GM23338 (cell line): ENCODE data around the gene HLX. TPM values are rescaled to one million over a fixed set of nuclear protein-coding genes. Genes with fewer than 3 reads are reported as not detected.

Experiments
- ATAC-seq: fragments of 200-7000 bp; cut with Tn5 transposase; 3 replicates; pipeline ENCODE4 v1.9.1; 2020
- DNase-seq: peaks from one replicate; pipeline ENCODE4 v3.0.0-alpha.2; 2015; ENCODE audit warnings: low spot score
- H2AFZ ChIP-seq: fragments of 200-600 bp; sonication (generic); 2 replicates; pipeline ENCODE4 v1.8.0; 2016; ENCODE audit warnings: antibody characterized with exemption, mild to moderate bottlenecking, moderate library complexity
- H3F3A ChIP-seq: fragments of 200-600 bp; sonication (generic); replicated peaks from 2 replicates; pipeline ENCODE4 v1.8.0; 2017; ENCODE audit warnings: antibody characterized with exemption, mixed run types, low read depth
- H3K27ac ChIP-seq: fragments of 200-600 bp; sonication (generic); 2 replicates; pipeline ENCODE4 v1.6.1; 2016; ENCODE audit warnings: low read depth
- H3K27me3 ChIP-seq: fragments of 200-600 bp; sonication (generic); 2 replicates; pipeline ENCODE4 v1.8.0; 2016; ENCODE audit warnings: mild to moderate bottlenecking, mixed run types, moderate library complexity; ENCODE audit not compliant: insufficient read depth
- H3K36me3 ChIP-seq: fragments of 200-600 bp; sonication (generic); 2 replicates; pipeline ENCODE4 v1.8.0; 2016; ENCODE audit warnings: mild to moderate bottlenecking; ENCODE audit not compliant: insufficient read depth
- H3K4me1 ChIP-seq: fragments of 200-600 bp; sonication (generic); 2 replicates; pipeline ENCODE4 v1.8.0; 2016; ENCODE audit warnings: mild to moderate bottlenecking, moderate library complexity; ENCODE audit not compliant: insufficient read depth
- H3K4me2 ChIP-seq: fragments of 200-600 bp; sonication (generic); 2 replicates; pipeline ENCODE4 v1.7.1; 2017; ENCODE audit warnings: mixed run types
- H3K4me3 ChIP-seq: fragments of 200-600 bp; sonication (generic); 2 replicates; pipeline ENCODE4 v1.6.1; 2016; ENCODE audit warnings: mixed run types
- H3K79me2 ChIP-seq: fragments of 200-600 bp; sonication (generic); replicated peaks from 2 replicates; pipeline ENCODE4 v1.8.0; 2017; ENCODE audit warnings: mild to moderate bottlenecking; ENCODE audit not compliant: insufficient read depth
- H3K9me2 ChIP-seq: fragments of 200-600 bp; sonication (generic); 2 replicates; pipeline ENCODE4 v1.8.0; 2017; ENCODE audit not compliant: insufficient read depth
- H4K20me1 ChIP-seq: fragments of 200-600 bp; sonication (generic); replicated peaks from 2 replicates; pipeline ENCODE4 v1.8.0; 2017; ENCODE audit warnings: mild to moderate bottlenecking; ENCODE audit not compliant: insufficient read depth
- H3K27ac Mint-ChIP-seq: 2 replicates; pipeline ENCODE4 v1.8.0; 2020; ENCODE audit warnings: inconsistent platforms, mild to moderate bottlenecking, moderate library complexity, mixed read lengths
- H3K27me3 Mint-ChIP-seq: 3 replicates; pipeline ENCODE4 v1.8.0; 2022; ENCODE audit warnings: low read depth, mild to moderate bottlenecking, moderate library complexity, mixed read lengths, inconsistent platforms; ENCODE audit not compliant: insufficient read depth, poor library complexity
- H3K36me3 Mint-ChIP-seq: 3 replicates; pipeline ENCODE4 v1.8.0; 2021; ENCODE audit warnings: low read depth, mild to moderate bottlenecking, inconsistent platforms, moderate library complexity, mixed read lengths
- H3K4me1 Mint-ChIP-seq: 3 replicates; pipeline ENCODE4 v1.8.0; 2020; ENCODE audit warnings: mild to moderate bottlenecking, inconsistent platforms, mixed read lengths
- H3K4me3 Mint-ChIP-seq: 3 replicates; pipeline ENCODE4 v1.8.0; 2021; ENCODE audit warnings: moderate library complexity, mild to moderate bottlenecking, inconsistent platforms, mixed read lengths
- H3K9me3 Mint-ChIP-seq: 3 replicates; pipeline ENCODE4 v1.8.0; 2020; ENCODE audit warnings: moderate library complexity, mild to moderate bottlenecking, inconsistent platforms, mixed read lengths
- CREB1 ChIP-seq: fragments of 250-450 bp; sonication (Bioruptor Pico); IDR thresholded peaks from 2 replicates; pipeline ENCODE4 v1.5.0; 2020; ENCODE audit warnings: low read depth, mild to moderate bottlenecking, moderate library complexity
- CTCF ChIP-seq, 2 experiments: fragments of 200-600 bp in 1 of 2; sonication (generic) in 1 of 2; conservative IDR thresholded peaks; 2 replicates each; pipeline versions ENCODE4 v1.5.1 to v1.6.1; 2016 to 2017; ENCODE audit warnings: antibody characterized with exemption in 2 of 2, low read depth in 2 of 2, mild to moderate bottlenecking in 2 of 2, moderate library complexity in 1 of 2
- ETS1 ChIP-seq: IDR thresholded peaks from 2 replicates; pipeline ENCODE4 v1.6.1; 2016; ENCODE audit warnings: antibody characterized with exemption
- EZH2phosphoT487 ChIP-seq: fragments of 200-600 bp; sonication (generic); IDR thresholded peaks from one replicate; pipeline ENCODE4 v1.8.1; 2018; ENCODE audit warnings: antibody characterized with exemption; ENCODE audit not compliant: unreplicated experiment
- JUNB ChIP-seq: IDR thresholded peaks from one replicate; pipeline ENCODE4 v1.6.1; 2016; ENCODE audit warnings: antibody characterized with exemption; ENCODE audit not compliant: unreplicated experiment
- NANOG ChIP-seq: IDR thresholded peaks from 2 replicates; pipeline ENCODE4 v1.6.1; 2016; ENCODE audit warnings: antibody characterized with exemption, borderline replicate concordance
- POLR2AphosphoS5 ChIP-seq: IDR thresholded peaks from 2 replicates; pipeline ENCODE4 v1.6.1; 2016; ENCODE audit warnings: antibody characterized with exemption, low read depth
- STAT1 ChIP-seq: IDR thresholded peaks from one replicate; pipeline ENCODE4 v1.6.1; 2016; ENCODE audit warnings: antibody characterized with exemption; ENCODE audit not compliant: unreplicated experiment
- ZNF114 ChIP-seq: fragments of 250-450 bp; sonication (Bioruptor Pico); IDR thresholded peaks from 2 replicates; pipeline ENCODE4 v1.5.0; 2020; ENCODE audit warnings: mild to moderate bottlenecking, moderate library complexity
- ZNF331 ChIP-seq: fragments of 250-450 bp; sonication (Bioruptor Pico); IDR thresholded peaks from 2 replicates; pipeline ENCODE4 v1.5.0; 2020; ENCODE audit warnings: low read depth, mild to moderate bottlenecking, moderate library complexity
- ZNF462 ChIP-seq: fragments of 250-450 bp; sonication (Bioruptor Pico); IDR thresholded peaks from 2 replicates; pipeline ENCODE4 v1.5.0; 2020; ENCODE audit warnings: mild to moderate bottlenecking, moderate library complexity
- polyA plus RNA-seq: library from polyadenylated mRNA; unstranded; fragments of >200 nt; fragmentation: Nextera tagmentation; extraction: Ambion mirVana; gene quantifications from 2 replicates; pipeline ENCODE4 v1.2.1, GENCODE V29; 2016
- total RNA-seq: library from RNA; depleted of rRNA; stranded (reverse); fragments of >200 nt; shearing (Covaris generic); gene quantifications from 2 replicates; pipeline ENCODE4 v1.2.3, GENCODE V29; 2014
- TF ChIP-seq, protein P1 (sequence below): IDR thresholded peaks from one replicate; pipeline ENCODE4 v1.6.1; 2018; ENCODE audit warnings: antibody characterized with exemption; ENCODE audit not compliant: unreplicated experiment

Gene HLX
- total and polyA plus RNA-seq, 2 experiments from 2014 or later, result 0.07 TPM; not detected in 1

GRCh38 chr1:220904876-220905275, 25.6 kb downstream of the HLX start:
- Histone ChIP-seq H3K79me2 (no peaks in the 10 kb centered on the region), H3K4me3 (no peak overlapping the region), H3F3A (no peaks in the 10 kb centered on the region), H3K4me1 (peaks cover 5% of the 10 kb centered on the region; the same call in 1 of the 2 replicates), H3K9me2 (no peaks in the 10 kb centered on the region), H3K27ac (no peak overlapping the region), H4K20me1 (no peaks in the 10 kb centered on the region), H2AFZ (no peak overlapping the region), H3K27me3 (peaks cover 13% of the 10 kb centered on the region), H3K36me3 (no peaks in the 10 kb centered on the region), H3K4me2 (no peak overlapping the region)
- H3K36me3 Mint-ChIP-seq, result no peaks in the 10 kb centered on the region
- no peak overlapping the region for H3K4me3 Mint-ChIP-seq
- no peaks in the 10 kb centered on the region for H3K9me3 Mint-ChIP-seq
- H3K27ac Mint-ChIP-seq, result no peak overlapping the region
- peaks cover 8% of the 10 kb centered on the region for H3K27me3 Mint-ChIP-seq
- H3K4me1 Mint-ChIP-seq, result peaks cover 6% of the 10 kb centered on the region
- TF ChIP-seq, protein P1, sequence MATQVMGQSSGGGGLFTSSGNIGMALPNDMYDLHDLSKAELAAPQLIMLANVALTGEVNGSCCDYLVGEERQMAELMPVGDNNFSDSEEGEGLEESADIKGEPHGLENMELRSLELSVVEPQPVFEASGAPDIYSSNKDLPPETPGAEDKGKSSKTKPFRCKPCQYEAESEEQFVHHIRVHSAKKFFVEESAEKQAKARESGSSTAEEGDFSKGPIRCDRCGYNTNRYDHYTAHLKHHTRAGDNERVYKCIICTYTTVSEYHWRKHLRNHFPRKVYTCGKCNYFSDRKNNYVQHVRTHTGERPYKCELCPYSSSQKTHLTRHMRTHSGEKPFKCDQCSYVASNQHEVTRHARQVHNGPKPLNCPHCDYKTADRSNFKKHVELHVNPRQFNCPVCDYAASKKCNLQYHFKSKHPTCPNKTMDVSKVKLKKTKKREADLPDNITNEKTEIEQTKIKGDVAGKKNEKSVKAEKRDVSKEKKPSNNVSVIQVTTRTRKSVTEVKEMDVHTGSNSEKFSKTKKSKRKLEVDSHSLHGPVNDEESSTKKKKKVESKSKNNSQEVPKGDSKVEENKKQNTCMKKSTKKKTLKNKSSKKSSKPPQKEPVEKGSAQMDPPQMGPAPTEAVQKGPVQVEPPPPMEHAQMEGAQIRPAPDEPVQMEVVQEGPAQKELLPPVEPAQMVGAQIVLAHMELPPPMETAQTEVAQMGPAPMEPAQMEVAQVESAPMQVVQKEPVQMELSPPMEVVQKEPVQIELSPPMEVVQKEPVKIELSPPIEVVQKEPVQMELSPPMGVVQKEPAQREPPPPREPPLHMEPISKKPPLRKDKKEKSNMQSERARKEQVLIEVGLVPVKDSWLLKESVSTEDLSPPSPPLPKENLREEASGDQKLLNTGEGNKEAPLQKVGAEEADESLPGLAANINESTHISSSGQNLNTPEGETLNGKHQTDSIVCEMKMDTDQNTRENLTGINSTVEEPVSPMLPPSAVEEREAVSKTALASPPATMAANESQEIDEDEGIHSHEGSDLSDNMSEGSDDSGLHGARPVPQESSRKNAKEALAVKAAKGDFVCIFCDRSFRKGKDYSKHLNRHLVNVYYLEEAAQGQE, result no peak
- TF ChIP-seq ZNF331 (no peak), ZNF114 (CRISPR knock-in tag) (no peak), JUNB (no peak), ETS1 (no peak), POLR2AphosphoS5 (no peak), EZH2phosphoT487 (no peak), ZNF462 (CRISPR knock-in tag) (no peak), CREB1 (no peak), CTCF (conservative IDR thresholded peaks at IDR 0.05; ENCODE audit: low read depth in 2 of 2) (no peak), NANOG (no peak), STAT1 (no peak)
- ATAC-seq (no peak), DNase-seq (no peak)
